T-cell (primary cell): ENCODE data around the gene HOXA3. TPM values are rescaled to one million over a fixed set of nuclear protein-coding genes. Genes with fewer than 3 reads are reported as not detected.

Experiments used
- ATAC-seq, 4 experiments: fragments of 200-7000 bp in 3 of 4; fragments of 150-1000 bp in 1 of 4; cut with Tn5 transposase; replicated peaks in 1 of 4; 1 replicate in 3 of 4; 2 replicates in 1 of 4; pipeline ENCODE4 v1.10.0; 2021; ENCODE audit warnings: moderate library complexity in 3 of 4, mild to moderate bottlenecking in 2 of 4, moderate number of reproducible peaks in 1 of 4
- CTCF ChIA-PET, 2 donors: fragments of 300-600 bp; sonication (Branson Sonifier 250); formaldehyde crosslinking; loops; one replicate each; lab custom pipeline; 2022; ENCODE audit warnings: antibody characterized with exemption in 2 of 2; lab: Charles Lee
- POLR2A ChIA-PET, 2 donors: fragments of 300-600 bp; sonication (Branson Sonifier 250); formaldehyde crosslinking; loops; one replicate each; lab custom pipeline; 2022; ENCODE audit warnings: antibody characterized with exemption in 2 of 2; lab: Charles Lee
- DNase-seq, 35 experiments: peaks; one replicate each; pipeline versions ENCODE4 v3.0.0 to v3.0.0-alpha.2; 2013 to 2023
- H3K27ac ChIP-seq: one replicate; pipeline ENCODE4 v1.5.1; 2013; ENCODE audit warnings: low read length
- H3K27me3 ChIP-seq, 2 experiments: replicated peaks in 1 of 2; 1 replicate in 1 of 2; 2 replicates in 1 of 2; pipeline versions ENCODE4 v1.6.1 to v1.7.0; 2013; ENCODE audit warnings: low read length in 1 of 2, mixed read lengths in 1 of 2; ENCODE audit not compliant: control insufficient read depth in 2 of 2, insufficient read depth in 2 of 2; ENCODE audit errors: extremely low read depth in 1 of 2
- H3K36me3 ChIP-seq, 2 donors: 1 replicate in 1 of 2; 2 replicates in 1 of 2; pipeline versions ENCODE4 v1.6.1 to v1.7.0; 2013; ENCODE audit warnings: low read length in 1 of 2; ENCODE audit not compliant: control insufficient read depth in 2 of 2, insufficient read depth in 1 of 2; ENCODE audit errors: extremely low read depth in 1 of 2
- H3K4me1 ChIP-seq, 2 experiments: 1 replicate in 1 of 2; 2 replicates in 1 of 2; pipeline versions ENCODE4 v1.6.1 to v1.7.0; 2013; ENCODE audit warnings: low read length in 2 of 2, mixed read lengths in 1 of 2; ENCODE audit not compliant: insufficient read depth in 2 of 2, control insufficient read depth in 1 of 2; ENCODE audit errors: extremely low read depth in 1 of 2
- H3K4me3 ChIP-seq, 2 donors: 1 replicate in 1 of 2; 2 replicates in 1 of 2; pipeline versions ENCODE4 v1.5.1 to v1.7.0; 2013; ENCODE audit warnings: mild to moderate bottlenecking in 2 of 2, low read length in 1 of 2, moderate library complexity in 1 of 2; ENCODE audit not compliant: control insufficient read depth in 1 of 2; ENCODE audit errors: extremely low read depth in 1 of 2
- H3K9me3 ChIP-seq: 2 replicates; pipeline ENCODE4 v1.7.0; 2013
- H3K27ac Mint-ChIP-seq, 2 donors: one replicate each; pipeline ENCODE4 v1.8.0; 2020 to 2021; ENCODE audit warnings: mild to moderate bottlenecking in 2 of 2, mixed read lengths in 2 of 2
- H3K27me3 Mint-ChIP-seq, 2 donors: one replicate each; pipeline ENCODE4 v1.8.0; 2021 to 2022; ENCODE audit warnings: mixed read lengths in 2 of 2
- H3K36me3 Mint-ChIP-seq: one replicate; pipeline ENCODE4 v1.8.0; 2021; ENCODE audit warnings: mixed read lengths
- H3K4me1 Mint-ChIP-seq, 3 donors: one replicate each; pipeline ENCODE4 v1.8.0; 2020 to 2022; ENCODE audit warnings: mixed read lengths in 3 of 3, mild to moderate bottlenecking in 1 of 3
- H3K4me3 Mint-ChIP-seq, 3 donors: one replicate each; pipeline ENCODE4 v1.8.0; 2020 to 2022; ENCODE audit warnings: mild to moderate bottlenecking in 3 of 3, mixed read lengths in 3 of 3, moderate library complexity in 3 of 3
- H3K9me3 Mint-ChIP-seq, 3 donors: one replicate each; pipeline ENCODE4 v1.8.0; 2020 to 2022; ENCODE audit warnings: mixed read lengths in 3 of 3
- WGBS: methylation state at CpG from one replicate; pipeline ENCODE4 v1.1.5; 2013; ENCODE audit warnings: missing lambda C conversion rate; ENCODE audit not compliant: insufficient coverage; 5-methylcytosine and 5-hydroxymethylcytosine counted together
- total RNA-seq, 35 experiments: library from RNA in 6 of 35; stranded (reverse) in 6 of 35; fragments of 120-200 nt in 1 of 35; gene quantifications; one replicate each; pipeline versions ENCODE4 v1.2.1 to v1.2.4 and lab custom pipeline; 2013 to 2026

Gene HOXA3
- total RNA-seq, 5 donors from 2014 or later (not counting 1 experiment from before 2014, with no cell fraction given) = 0.79 to 1.4 TPM; not detected in 3

DNA sequence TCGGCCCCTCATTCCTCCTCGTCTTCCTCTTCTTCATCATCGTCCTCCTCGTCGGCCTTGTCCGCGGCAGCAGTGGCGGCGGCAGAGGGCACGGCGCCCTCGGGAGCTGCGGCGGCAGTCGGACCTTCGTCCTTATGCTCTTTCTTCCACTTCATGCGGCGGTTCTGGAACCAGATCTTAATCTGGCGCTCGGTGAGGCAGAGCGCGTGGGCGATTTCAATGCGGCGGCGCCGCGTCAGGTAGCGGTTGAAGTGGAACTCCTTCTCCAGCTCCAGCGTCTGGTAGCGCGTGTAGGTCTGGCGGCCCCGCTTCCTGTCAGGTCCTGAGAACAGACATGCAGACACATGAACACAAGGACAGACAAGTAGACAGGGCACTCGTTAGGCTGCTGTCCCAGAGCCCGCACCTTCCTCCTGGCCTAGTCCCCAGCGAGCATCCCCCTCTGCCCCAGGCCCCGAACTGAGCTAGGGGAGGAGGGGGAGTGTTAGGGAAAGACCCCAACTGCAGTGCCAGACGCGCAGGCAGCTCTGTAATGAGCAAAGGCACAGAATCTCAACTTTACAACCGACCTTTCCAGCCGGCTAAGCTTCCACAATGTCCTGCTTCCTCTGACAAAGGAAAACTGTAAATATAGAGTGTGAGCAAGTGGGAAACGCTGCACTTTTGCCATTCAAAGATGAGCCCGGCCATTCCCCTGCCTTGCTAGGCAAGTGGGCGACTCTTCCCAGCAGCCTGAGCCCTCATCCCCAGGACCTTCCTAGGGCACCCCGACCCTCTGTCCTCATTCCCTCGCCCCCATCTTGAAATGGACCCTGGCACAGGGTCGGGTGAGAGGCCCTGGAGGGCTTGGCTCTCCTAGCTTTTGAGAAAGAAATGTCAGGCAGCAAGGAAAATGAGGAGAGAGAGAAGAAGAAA, 2.8 kb upstream of the HOXA3 start:
- peak overlapping the region in 1 of 2 donors; percentile 66 for H3K4me3 ChIP-seq
- H3K27me3 ChIP-seq = peaks cover 2 to 98% of the 10 kb centered on the region in 2 experiments
- Mint-ChIP-seq H3K4me1 (peaks cover 64 to 77% (median 69%) of the 10 kb centered on the region in 3 donors), H3K36me3 (no peaks in the 10 kb centered on the region), H3K9me3 (no peaks in the 10 kb centered on the region), H3K27me3 (peaks cover 71 to 92% of the 10 kb centered on the region in 2 donors), H3K4me3 (peak overlapping the region; percentile 35 to 84 (median 48)), H3K27ac (peak overlapping the region in 1 of 2 donors; percentile 84)
- CTCF ChIA-PET = interaction anchor here (0.6 to 1.6 kb wide), 4 partner anchors 41 to 865 kb away, joined by 3 to 4 read pairs (median 3); partner anchors contain the start of gene HOXA1 (in 1 of the 2)
- H3K36me3 ChIP-seq = no peaks in the 10 kb centered on the region
- DNase-seq (peak in 1 of 35 experiments; percentile 14), ATAC-seq (no peak)
- no peak overlapping the region for H3K27ac ChIP-seq
- WGBS = 6% methylated on average over 33 of the region's 48 CpGs
- POLR2A ChIA-PET = interaction anchor here in 1 of 2 donors (0.6 kb wide), 2 partner anchors 482 to 1301 kb away, joined by 3 read pairs; no protein-coding TSS in a partner anchor
- H3K9me3 ChIP-seq = no peaks in the 10 kb centered on the region
- peaks cover 15 to 71% of the 10 kb centered on the region in 2 experiments for H3K4me1 ChIP-seq

- Mint-ChIP-seq H3K27ac (no peak overlapping the region), H3K36me3 (no peaks in the 10 kb centered on the region), H3K4me1 (peaks cover 59 to 71% (median 66%) of the 10 kb centered on the region in 3 donors), H3K4me3 (peak overlapping the region in 2 of 3 donors; percentile 9 to 84), H3K9me3 (no peaks in the 10 kb centered on the region), H3K27me3 (peaks cover 79 to 91% of the 10 kb centered on the region in 2 donors)
- peaks cover 15 to 68% of the 10 kb centered on the region in 2 experiments for H3K4me1 ChIP-seq
- POLR2A ChIA-PET = no interaction called here
- no peaks in the 10 kb centered on the region for H3K36me3 ChIP-seq
- peaks cover 2 to 95% of the 10 kb centered on the region in 2 experiments for H3K27me3 ChIP-seq
- WGBS = 93% methylated on average over 8 of the region's 10 CpGs
- no peak overlapping the region for H3K27ac ChIP-seq
- no peaks in the 10 kb centered on the region for H3K9me3 ChIP-seq
- no peak for ATAC-seq
- CTCF ChIA-PET = interaction anchor here (0.6 to 1.6 kb wide), 4 partner anchors 42 to 472 kb away, joined by 3 to 4 read pairs (median 3); no protein-coding TSS in a partner anchor
- DNase-seq = no peak
- peak overlapping the region in 1 of 2 donors; percentile 66 for H3K4me3 ChIP-seq
Observed at GRCh38 chr7:27154369-27154768, 2.0 kb upstream of the HOXA3 start.

GRCh38 chr7:27153526-27153925, 1.1 kb upstream of the HOXA3 start:
- H3K4me1 Mint-ChIP-seq = peaks cover 56 to 65% (median 63%) of the 10 kb centered on the region in 3 donors
- POLR2A ChIA-PET = no interaction called here

DNA sequence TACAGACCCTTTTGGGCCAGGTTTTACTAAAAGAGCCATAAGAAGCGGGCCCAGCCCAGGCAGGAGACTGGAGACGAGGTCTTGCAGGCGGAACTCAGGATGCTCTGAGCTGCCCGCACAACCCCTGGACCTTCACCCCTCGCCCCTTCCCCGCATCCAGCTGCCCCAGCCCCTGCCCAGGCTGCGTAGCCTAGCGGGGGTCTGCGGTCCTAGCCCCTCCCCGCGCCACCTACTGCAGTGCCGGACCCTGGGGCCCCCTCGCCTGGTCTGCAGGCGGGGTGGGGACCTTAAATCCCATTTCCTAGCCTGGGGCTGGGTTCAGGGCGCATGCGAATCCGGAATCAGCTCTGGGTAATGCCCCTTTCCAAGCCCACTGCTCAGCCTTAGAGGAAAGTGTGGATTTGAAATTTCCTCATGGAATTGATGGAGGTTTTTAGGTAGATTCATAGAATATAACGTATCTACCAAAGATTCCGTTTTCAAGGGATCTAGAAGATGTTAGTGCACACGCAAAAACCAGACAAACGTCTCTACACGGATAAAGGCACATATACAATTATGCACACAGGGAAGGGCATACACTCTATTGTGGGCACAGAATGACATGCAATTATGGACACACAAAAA, 546 bp upstream of the HOXA3 start:
- H3K4me1 ChIP-seq = peaks cover 15 to 69% of the 10 kb centered on the region in 2 experiments
- H3K4me1 Mint-ChIP-seq = peaks cover 59 to 65% (median 65%) of the 10 kb centered on the region in 3 donors
- no peaks in the 10 kb centered on the region for H3K36me3 Mint-ChIP-seq

More at GRCh38 chr7:27153526-27153925, 1.1 kb upstream of the HOXA3 start:
- Histone ChIP-seq H3K36me3 (no peaks in the 10 kb centered on the region), H3K4me3 (no peak overlapping the region), H3K27me3 (peaks cover 0 to 95% of the 10 kb centered on the region in 2 experiments), H3K9me3 (no peaks in the 10 kb centered on the region), H3K4me1 (peaks cover 15 to 67% of the 10 kb centered on the region in 2 experiments), H3K27ac (no peak overlapping the region)
- no peak for ATAC-seq
- DNase-seq = no peak
- Mint-ChIP-seq H3K9me3 (no peaks in the 10 kb centered on the region), H3K4me3 (peak overlapping the region in 1 of 3 donors; percentile 84), H3K27ac (peak overlapping the region in 1 of 2 donors; percentile 41), H3K27me3 (peaks cover 73 to 91% of the 10 kb centered on the region in 2 donors), H3K36me3 (no peaks in the 10 kb centered on the region)
- CTCF ChIA-PET = interaction anchor here (1.1 to 1.6 kb wide), 3 partner anchors 7 to 472 kb away, joined by 3 to 4 read pairs (median 4); no protein-coding TSS in a partner anchor
- no CpG with 5 or more reads among the region's 3 CpGs for WGBS

DNA sequence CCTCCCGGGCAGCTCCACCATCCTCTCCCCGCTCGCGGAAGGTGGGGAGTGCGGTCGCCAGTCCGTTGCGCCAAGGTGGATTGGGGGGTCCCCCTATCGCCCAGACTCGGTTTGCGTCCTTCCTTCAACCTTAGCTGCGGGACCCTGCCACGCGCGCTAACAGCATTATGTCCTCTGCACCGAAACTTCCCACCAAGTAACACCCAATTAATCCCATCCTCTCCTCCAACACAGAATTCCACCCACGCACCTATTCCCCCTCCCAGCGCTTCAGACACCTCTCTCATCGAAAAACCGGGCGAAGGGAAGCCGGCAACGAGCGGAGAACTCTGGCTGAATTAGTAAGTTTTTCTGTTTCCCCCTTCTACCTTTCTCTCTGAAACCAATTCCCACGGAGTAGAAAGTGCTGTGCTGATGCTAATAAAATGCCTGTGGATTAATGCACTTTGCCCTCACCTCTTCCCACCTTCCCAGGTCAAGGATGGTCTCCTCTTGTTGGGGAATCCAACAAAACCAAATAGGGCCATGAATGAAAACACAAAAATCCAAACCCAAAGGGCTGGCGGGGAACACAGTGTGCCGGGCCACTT, 947 bp downstream of the HOXA3 start:
- peak in 1 of 35 experiments; percentile 12 for DNase-seq
- no peaks in the 10 kb centered on the region for H3K36me3 Mint-ChIP-seq

More for the DNA sequence above, 546 bp upstream of the HOXA3 start:
- Histone ChIP-seq H3K9me3 (no peaks in the 10 kb centered on the region), H3K36me3 (no peaks in the 10 kb centered on the region), H3K27ac (no peak overlapping the region), H3K4me3 (no peak overlapping the region), H3K27me3 (peaks cover 0 to 95% of the 10 kb centered on the region in 2 experiments)
- no peak overlapping the region for H3K27ac Mint-ChIP-seq
- ChIA-PET CTCF (interaction anchor here in 1 of 2 donors (0.6 to 1.4 kb wide), 2 partner anchors 8 to 43 kb away, joined by 4 to 5 read pairs; no protein-coding TSS in a partner anchor), POLR2A (no interaction called here)
- no peak for DNase-seq
- no peak for ATAC-seq
- H3K9me3 Mint-ChIP-seq = no peaks in the 10 kb centered on the region
- peak overlapping the region in 1 of 3 donors; percentile 84 for H3K4me3 Mint-ChIP-seq
- peaks cover 74 to 92% of the 10 kb centered on the region in 2 donors for H3K27me3 Mint-ChIP-seq
- 52% methylated on average over 14 of the region's 22 CpGs for WGBS

More for the DNA sequence above, 947 bp downstream of the HOXA3 start:
- H3K27ac Mint-ChIP-seq = no peak overlapping the region
- ChIA-PET CTCF (interaction anchor here (0.6 to 3.3 kb wide), 7 partner anchors 8 to 33 kb away, joined by 3 to 9 read pairs (median 4); partner anchors contain the start of genes HOXA11 (in 1 of the 2) and HOXA4 (in 1 of the 2)), POLR2A (interaction anchor here in 1 of 2 donors (0.6 kb wide), 1 partner anchor 449 kb away, joined by 3 read pairs; no protein-coding TSS in a partner anchor)
- H3K9me3 ChIP-seq = no peaks in the 10 kb centered on the region
- H3K27me3 ChIP-seq = peaks cover 0 to 95% of the 10 kb centered on the region in 2 experiments
- H3K4me1 ChIP-seq = peaks cover 15 to 68% of the 10 kb centered on the region in 2 experiments
- 3% methylated on average over 11 of the region's 27 CpGs for WGBS
- H3K4me1 Mint-ChIP-seq = peaks cover 56 to 64% (median 57%) of the 10 kb centered on the region in 3 donors
- ATAC-seq = peak in 2 of 4 experiments; percentile 12 to 34
- H3K4me3 Mint-ChIP-seq = peak overlapping the region; percentile 60 to 63 (median 61)
- no peaks in the 10 kb centered on the region for H3K9me3 Mint-ChIP-seq
- peaks cover 73 to 92% of the 10 kb centered on the region in 2 donors for H3K27me3 Mint-ChIP-seq
- peak overlapping the region; percentile 44 to 46 for H3K4me3 ChIP-seq
- H3K27ac ChIP-seq = no peak overlapping the region
- H3K36me3 ChIP-seq = no peaks in the 10 kb centered on the region
